GM18502 (cell line): ENCODE measurements around the gene GRIA4.
"Not testable (repeated sequence)": the region's sequence is repeated elsewhere in the genome, so short reads cannot be mapped to it uniquely, and the experiment has no call there.

Experiments used
- ATAC-seq: cut with Tn5 transposase; IDR thresholded peaks from one replicate; pipeline ENCODE4 v1.9.1; 2021; ENCODE audit warnings: mild to moderate bottlenecking; ENCODE audit not compliant: unreplicated experiment, poor library complexity

The GRIA4 gene

DNA sequence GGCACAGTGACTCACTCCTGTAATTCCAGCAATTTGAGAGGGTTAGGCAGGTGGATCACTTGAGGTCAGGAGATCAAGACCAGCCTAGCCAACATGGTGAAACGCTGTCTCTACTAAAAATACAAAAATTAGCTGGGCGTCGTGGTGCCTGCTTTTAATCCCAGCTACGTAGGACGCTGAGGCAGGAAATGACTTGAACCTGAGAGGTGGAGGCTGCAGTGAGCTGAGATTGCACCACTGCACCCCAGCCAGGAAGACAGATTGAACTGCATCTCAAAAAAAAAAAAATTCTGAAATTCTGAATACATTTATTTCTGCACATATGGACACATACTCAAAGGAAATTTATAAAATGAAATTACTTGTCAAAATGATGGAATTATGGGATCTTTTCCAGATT, 103.2 kb downstream of the GRIA4 start:
- no peak for ATAC-seq

DNA sequence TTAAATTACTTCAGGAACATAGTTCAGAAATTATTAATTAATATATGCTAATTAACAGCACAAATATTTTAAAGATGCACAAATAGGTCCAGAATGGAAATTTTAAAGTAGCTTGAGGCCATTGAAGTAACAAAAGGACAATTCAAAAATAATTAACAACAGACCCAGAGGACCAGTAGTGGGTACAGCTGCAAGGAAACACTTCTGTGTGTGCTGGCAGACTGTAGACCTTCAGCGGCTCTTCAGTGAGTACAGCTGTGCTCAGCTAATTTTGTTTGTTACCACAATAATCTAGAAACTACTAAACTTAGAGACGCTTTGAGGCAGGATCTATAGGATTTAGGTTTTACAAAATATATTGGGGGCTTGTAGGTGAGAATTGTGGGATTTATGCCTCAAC, 103.8 kb downstream of the GRIA4 start:
- no peak for ATAC-seq

- ATAC-seq = no peak
These were observed 108.8 kb downstream of the GRIA4 start for GRCh38 chr11:105718641-105719040.

GRCh38 chr11:105719073-105719822, 109.4 kb downstream of the GRIA4 start:
- ATAC-seq = peak; percentile 84

DNA sequence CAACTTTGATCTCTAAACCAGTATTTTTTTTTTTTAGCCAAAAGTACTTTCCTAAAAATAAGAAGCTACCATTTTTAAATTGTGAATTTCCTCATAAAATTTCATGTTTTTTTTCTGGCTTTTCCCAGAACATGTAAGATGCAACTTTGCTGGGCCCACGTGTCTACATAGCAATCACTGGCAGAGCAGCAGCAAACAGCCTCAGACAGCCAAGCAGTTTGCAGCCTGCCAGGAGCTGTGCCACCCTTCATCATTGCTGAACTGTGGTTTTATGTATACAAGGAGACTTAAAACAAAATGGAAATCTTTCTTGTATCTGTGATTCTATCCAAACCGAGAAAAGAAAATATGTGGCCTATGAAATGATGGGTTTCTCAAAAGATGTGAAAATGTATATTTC, 110.2 kb downstream of the GRIA4 start:
- ATAC-seq = no peak

GRCh38 chr11:105723269-105723668, 113.4 kb downstream of the GRIA4 start:
- ATAC-seq = no peak

DNA sequence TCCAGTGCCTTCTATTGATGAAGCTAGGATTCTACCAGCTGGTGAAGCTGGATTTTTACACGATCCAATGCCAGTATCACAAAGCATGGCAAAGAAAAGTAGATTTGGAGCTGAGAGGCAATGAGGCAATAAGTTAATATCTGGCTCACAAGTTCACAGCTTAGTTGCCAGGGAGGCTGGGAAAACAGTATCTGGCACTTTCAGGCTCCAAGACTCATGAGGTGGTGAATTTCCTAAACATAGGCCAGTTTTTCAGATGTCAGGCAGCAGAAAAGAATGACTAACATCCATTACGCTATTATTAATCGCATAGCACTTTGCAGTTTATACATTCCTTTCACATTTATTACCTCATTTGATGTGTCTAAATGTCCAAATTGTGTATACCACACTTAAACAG, 122.7 kb downstream of the GRIA4 start:
- no peak for ATAC-seq

- ATAC-seq = no peak
These were observed 124.6 kb downstream of the GRIA4 start for GRCh38 chr11:105734426-105734825.

GRCh38 chr11:105738251-105738650, 128.4 kb downstream of the GRIA4 start:
- ATAC-seq = no peak

- ATAC-seq = no peak
These were observed 129.3 kb downstream of the GRIA4 start for GRCh38 chr11:105738986-105739795.

DNA sequence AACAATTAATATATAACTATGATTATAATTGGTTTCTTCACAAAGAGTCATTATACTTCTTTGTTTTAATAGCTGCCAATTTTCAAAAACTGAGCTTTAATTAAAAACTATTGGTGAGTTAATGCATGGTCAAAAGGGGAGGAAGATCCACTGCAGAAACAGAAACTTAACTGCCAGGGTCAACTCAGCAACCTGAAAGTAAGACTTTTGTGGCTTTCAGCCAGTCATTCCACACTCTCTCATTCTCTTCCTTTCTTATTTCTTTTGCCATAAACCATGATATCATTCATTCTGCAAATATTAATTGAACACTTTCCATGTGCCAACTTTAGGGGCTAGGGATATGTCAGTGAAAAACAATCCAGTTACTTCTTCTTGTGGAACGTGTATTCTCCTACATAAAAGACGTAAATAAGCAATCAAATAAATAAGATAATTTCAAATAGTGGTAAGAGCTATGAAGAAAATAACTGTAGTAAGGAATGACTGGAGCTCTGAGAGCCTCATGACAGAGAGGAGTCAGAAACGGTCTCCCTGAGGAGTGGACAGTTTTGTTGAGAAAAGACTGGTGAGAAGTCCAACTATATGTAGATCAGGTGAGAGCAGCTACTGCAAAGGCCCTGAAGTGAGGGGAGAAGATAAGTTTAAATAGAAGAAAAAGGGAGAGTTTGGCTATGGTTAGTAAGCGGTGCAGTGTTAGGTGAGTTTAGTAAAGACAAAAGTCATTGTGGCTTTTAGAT, 130.5 kb downstream of the GRIA4 start:
- peak; percentile 95 for ATAC-seq

GRCh38 chr11:105741488-105742020, 131.7 kb downstream of the GRIA4 start:
- ATAC-seq = no peak

GRCh38 chr11:105754260-105754659, 144.4 kb downstream of the GRIA4 start:
- ATAC-seq = no peak

GRCh38 chr11:105754716-105755115, 144.8 kb downstream of the GRIA4 start:
- ATAC-seq = no peak

GRCh38 chr11:105757107-105757506, 147.2 kb downstream of the GRIA4 start:
- no peak for ATAC-seq

- ATAC-seq = no peak
These were observed 153.7 kb downstream of the GRIA4 start for GRCh38 chr11:105763594-105763993.

DNA sequence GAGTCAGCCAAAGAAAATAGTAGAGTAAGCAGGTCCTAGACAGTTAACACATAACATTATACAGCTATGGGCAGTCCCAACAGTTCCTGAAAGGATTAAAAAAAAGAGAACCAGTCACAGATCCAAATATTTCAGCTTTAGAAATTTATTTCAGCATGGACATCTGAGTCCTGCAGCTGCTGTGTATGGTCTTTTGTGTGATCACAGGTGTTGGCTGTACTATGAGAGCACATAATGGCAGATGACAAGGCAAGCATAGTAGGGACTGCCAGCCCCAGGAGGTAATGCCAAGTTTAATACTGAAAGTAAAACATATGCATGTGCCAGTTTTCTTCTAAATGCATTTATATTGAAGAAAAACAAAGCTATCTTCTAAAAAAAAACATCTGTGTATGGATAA, 158.1 kb downstream of the GRIA4 start:
- no peak for ATAC-seq

DNA sequence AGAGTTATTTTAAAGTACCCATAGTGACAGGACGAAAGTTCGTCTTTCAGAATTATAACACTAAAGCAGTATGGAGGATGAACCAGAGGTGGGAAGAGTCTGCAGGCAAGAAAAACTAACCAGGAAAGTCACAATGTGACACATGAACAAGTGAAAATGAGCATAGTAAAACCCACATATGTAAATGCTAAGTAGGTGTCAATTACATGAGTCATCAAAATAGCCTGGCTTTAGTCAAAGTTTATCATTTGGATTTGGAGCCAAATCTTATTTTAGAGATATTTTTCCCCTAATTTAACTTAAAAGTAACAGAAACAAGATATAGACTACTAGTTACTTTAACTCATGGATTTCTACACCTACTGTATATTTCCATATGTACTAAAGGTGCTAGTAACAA, 159.8 kb downstream of the GRIA4 start:
- ATAC-seq = no peak

- ATAC-seq = not testable (repeated sequence)
These were observed 163.6 kb downstream of the GRIA4 start for GRCh38 chr11:105773452-105773851.

DNA sequence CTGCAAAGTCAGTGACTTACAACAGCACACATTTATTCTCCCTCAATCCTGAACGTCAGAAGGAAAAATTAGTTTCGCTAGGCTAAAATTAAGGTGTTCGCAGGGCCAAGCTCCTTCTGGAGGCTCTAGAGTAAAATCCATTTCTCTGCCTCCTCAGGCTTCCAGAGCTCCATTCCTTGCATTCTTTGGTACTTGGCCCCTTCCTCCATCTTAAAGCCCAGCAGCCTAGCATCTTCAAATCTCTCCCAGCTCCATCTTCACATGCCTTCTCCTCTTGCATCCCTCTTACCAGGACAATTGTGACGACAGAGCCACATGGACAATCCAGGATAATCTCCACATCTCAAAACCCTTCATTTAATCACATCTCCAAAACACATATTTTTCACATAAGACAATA, 165.0 kb downstream of the GRIA4 start:
- ATAC-seq = no peak
